Ovary (tissue), 3 donors: ENCODE data around the gene LGR4.
"Not testable (repeated sequence)": the region's sequence is repeated elsewhere in the genome, so short reads cannot be mapped to it uniquely, and the experiment has no call there.

Source experiments
- POLR2A ChIP-seq: fragments of 450-650 bp; IDR thresholded peaks from one replicate; pipeline ENCODE4 v1.6.1; 2017; ENCODE audit warnings: antibody characterized with exemption, mild to moderate bottlenecking, moderate library complexity
- TF ChIP-seq, protein P1 (sequence below), 3 donors: fragments of 450-650 bp in 2 of 3; fragments of 200-600 bp in 1 of 3; IDR thresholded peaks; one replicate each; pipeline versions ENCODE4 v1.5.1 to v1.8.0; 2016 to 2022; ENCODE audit warnings: antibody characterized with exemption in 3 of 3, mild to moderate bottlenecking in 1 of 3
- donor health status: DM: no; HTN: no; CAD: no.

DNA sequence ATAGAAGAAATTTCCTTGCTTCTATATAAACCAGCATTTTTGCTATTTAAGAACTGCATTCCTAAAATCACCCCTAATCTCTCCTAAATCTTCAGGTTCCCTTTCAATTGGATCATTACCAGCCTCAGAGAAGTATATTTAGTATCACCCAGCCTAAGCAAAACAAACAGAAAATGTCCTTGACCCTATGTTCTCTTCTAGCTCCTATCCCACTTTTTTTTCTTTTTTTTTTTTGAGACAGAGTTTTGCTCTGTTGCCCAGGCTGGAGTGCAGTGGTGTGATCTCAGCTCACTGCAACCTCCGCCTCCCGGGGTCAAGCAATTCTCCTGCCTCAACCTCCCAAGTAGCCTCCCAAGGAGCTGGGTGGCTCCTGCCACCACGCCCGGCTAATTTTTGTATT, 137.8 kb downstream of the LGR4 start:
- TF ChIP-seq, protein P1, sequence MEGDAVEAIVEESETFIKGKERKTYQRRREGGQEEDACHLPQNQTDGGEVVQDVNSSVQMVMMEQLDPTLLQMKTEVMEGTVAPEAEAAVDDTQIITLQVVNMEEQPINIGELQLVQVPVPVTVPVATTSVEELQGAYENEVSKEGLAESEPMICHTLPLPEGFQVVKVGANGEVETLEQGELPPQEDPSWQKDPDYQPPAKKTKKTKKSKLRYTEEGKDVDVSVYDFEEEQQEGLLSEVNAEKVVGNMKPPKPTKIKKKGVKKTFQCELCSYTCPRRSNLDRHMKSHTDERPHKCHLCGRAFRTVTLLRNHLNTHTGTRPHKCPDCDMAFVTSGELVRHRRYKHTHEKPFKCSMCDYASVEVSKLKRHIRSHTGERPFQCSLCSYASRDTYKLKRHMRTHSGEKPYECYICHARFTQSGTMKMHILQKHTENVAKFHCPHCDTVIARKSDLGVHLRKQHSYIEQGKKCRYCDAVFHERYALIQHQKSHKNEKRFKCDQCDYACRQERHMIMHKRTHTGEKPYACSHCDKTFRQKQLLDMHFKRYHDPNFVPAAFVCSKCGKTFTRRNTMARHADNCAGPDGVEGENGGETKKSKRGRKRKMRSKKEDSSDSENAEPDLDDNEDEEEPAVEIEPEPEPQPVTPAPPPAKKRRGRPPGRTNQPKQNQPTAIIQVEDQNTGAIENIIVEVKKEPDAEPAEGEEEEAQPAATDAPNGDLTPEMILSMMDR (IDR thresholded peaks at IDR 0.05) = not testable (repeated sequence)
- not testable (repeated sequence) for TF ChIP-seq POLR2A
